HG02642 (cell line): ENCODE results near the gene STRN4.

Experiments used
- ATAC-seq: cut with Tn5 transposase; IDR thresholded peaks from one replicate; pipeline ENCODE4 v1.9.1; 2021; ENCODE audit warnings: mild to moderate bottlenecking; ENCODE audit not compliant: unreplicated experiment, poor library complexity

Gene STRN4

DNA sequence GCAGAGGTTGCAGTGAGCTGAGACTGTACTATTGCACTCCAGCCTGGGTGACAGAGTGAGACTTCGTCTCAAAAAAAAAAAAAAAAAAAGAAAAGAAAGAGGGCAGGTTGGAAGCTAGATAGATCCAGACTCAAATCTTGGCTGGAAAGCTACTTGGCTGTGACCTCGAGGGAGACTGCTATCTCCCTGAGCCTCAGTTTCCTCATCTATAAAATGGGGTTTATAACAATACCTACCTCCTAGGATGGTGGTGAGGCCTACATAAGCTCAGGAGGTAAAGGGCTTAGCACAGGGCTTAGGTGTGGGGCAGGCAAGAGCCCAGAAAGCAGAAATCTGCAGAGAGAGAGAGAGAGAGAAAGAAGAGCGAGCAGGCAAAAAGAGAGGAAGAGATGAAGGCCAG is 61.1 kb downstream of the STRN4 start:
- no peak for ATAC-seq

DNA sequence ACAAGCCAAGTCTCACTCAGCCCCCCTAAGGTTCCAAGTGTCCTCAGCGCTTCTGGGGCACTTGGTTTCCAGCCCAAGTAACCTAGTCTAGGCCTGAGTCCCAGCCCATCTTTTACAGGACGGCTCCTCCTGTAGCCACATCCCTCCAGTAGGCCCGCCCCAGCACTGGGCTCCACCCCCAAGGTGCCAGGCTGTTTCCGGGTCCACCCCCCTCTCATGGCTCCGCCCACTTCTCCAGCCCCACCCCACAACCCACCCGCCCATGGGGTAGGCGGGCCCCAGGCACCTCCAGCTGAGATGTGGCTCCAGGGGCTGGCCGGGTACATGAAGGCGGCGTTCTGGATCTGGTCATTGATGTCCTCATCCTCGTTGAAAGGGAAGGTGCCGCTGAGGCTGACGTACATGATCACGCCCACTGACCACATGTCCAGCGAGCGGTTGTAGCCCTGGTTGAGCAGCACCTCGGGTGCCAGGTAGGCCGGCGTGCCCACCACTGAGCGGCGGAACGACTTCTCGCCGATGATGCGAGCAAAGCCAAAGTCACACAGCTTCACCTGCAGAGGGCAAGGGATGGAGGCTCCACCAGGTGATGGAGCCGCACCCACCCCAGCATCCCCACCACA is 68.0 kb downstream of the STRN4 start:
- no peak for ATAC-seq

DNA sequence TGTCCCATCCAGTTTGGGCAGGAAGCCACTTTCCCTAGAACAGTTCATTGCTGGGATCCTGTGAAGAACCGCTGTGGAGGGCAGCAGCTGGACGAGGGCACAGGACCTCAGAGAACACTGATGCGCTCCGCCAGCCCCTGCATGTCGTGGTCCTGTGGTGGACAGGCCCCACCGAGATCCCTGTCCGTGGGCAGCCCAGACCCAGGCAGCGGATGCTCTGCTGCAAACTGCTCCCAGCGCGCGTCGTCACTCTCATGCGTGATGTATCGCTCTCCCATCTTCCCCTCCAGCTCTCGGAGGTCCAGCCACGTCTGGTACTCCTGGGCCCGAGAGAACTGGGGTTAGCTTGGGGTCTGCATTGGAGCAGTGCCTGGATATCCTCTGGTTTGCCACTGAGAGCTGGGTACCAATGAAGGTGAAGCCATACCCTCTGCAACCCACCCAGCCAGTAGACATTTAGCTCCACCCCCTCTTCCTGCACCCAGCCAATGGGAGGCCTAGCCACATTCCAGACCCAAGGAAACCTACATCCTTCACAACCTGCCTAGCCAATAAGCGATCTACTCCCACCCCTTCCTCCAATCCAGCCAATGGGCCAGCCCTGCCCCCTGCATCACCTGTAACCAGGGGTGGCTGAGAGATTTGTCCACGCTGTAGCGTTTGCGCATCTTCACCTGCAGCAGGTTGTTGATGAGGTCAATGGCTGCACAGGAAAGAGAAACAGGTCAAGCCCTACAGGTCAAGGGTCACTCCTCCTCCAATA is 71.7 kb downstream of the STRN4 start:
- ATAC-seq = no peak

DNA sequence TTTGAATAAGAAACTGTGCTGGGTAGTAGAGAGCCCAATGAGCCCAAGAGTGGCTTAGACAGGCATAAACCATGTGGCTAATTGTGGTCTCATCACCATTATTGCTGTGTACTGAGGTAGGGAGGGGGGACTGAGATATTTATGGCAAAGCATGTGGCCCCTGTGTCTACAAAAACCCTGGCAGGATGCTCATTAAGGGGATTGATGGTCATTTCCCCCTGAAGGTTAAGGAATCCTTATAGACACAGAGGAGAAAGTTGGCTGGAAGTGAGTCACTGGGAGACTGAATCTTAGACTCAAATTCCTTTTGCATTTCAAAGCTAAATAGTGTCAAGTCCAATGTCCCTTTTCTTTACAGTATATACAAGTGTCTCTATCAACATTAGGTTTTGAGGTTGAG is 75.4 kb downstream of the STRN4 start:
- ATAC-seq = no peak
